ENCODE results near the gene PDZRN3. TPM values are rescaled to one million over a fixed set of nuclear protein-coding genes. Genes with fewer than 3 reads are reported as not detected.

PDZRN3 gene
- total RNA-seq, 4 donors from 2014 or later = 13.3 to 81.7 (median 19.7) TPM

DNA sequence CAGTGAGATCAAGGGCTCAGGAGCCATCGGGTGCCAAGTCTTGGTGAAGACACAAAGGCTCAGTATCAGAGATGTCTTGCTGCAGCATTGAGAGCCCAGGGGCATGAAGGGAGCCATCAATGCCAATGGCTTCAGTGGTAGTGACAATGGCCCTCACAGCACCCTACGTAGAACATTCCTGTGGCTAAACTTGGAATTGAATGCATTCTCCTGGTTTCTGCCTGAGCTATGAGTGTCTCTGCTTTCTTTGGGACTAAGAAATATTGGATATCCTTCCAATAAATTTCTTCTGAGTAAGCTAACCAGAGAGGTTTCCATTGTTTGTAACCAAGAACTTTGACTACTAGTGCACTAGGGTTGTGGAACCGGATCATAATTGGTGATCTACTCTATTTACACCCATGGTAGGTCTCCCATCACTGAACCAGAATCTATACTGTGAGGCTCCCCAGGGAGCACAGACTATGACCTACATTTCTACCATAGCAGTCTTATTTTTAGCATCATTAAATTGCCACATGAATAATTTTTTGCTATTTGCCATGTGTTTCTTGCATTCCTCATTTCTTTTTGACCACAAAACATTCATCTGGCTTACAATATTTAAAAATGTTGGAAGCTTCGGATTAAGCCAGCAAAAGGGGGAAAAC is 31.6 kb upstream of the PDZRN3 start:
- no peaks in the 10 kb centered on the region for H3K27me3 ChIP-seq
- H3K9me3 ChIP-seq = no peaks in the 10 kb centered on the region
- no peak overlapping the region for H3K27ac ChIP-seq
- no peak for DNase-seq
- TF ChIP-seq, protein P1, sequence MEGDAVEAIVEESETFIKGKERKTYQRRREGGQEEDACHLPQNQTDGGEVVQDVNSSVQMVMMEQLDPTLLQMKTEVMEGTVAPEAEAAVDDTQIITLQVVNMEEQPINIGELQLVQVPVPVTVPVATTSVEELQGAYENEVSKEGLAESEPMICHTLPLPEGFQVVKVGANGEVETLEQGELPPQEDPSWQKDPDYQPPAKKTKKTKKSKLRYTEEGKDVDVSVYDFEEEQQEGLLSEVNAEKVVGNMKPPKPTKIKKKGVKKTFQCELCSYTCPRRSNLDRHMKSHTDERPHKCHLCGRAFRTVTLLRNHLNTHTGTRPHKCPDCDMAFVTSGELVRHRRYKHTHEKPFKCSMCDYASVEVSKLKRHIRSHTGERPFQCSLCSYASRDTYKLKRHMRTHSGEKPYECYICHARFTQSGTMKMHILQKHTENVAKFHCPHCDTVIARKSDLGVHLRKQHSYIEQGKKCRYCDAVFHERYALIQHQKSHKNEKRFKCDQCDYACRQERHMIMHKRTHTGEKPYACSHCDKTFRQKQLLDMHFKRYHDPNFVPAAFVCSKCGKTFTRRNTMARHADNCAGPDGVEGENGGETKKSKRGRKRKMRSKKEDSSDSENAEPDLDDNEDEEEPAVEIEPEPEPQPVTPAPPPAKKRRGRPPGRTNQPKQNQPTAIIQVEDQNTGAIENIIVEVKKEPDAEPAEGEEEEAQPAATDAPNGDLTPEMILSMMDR (IDR thresholded peaks at IDR 0.05) = no peak
- TF ChIP-seq POLR2A (IDR thresholded peaks at IDR 0.05) = no peak
- no peaks in the 10 kb centered on the region for H3K36me3 ChIP-seq
- H3K4me3 ChIP-seq = no peak overlapping the region
- H3K4me1 ChIP-seq = no peaks in the 10 kb centered on the region

DNA sequence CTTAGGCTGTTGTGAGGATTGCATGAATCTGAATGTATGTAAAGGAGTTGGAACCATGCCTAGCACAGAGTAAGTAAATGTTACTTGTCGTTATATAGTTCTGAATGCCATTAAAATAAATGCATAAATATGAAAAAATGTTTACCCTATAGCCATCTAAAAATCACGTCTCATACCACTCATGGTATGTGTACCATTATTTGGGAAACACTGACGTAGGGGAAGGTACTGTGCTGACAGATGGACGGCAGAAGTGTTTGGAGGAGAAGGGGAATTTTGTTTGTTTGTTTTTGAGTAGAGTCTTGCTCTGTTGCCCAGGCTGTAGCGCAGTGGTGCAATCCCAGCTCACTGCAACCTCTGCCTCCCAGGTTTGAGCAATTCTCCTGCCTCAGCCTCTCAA is 30.5 kb upstream of the PDZRN3 start:
- TF ChIP-seq, protein P1 (IDR thresholded peaks at IDR 0.05) = no peak
- no peak for TF ChIP-seq POLR2A (IDR thresholded peaks at IDR 0.05)
- Histone ChIP-seq H3K36me3 (no peaks in the 10 kb centered on the region), H3K4me3 (no peak overlapping the region), H3K9me3 (no peaks in the 10 kb centered on the region), H3K27ac (no peak overlapping the region), H3K4me1 (no peaks in the 10 kb centered on the region), H3K27me3 (no peaks in the 10 kb centered on the region)
- DNase-seq = no peak

DNA sequence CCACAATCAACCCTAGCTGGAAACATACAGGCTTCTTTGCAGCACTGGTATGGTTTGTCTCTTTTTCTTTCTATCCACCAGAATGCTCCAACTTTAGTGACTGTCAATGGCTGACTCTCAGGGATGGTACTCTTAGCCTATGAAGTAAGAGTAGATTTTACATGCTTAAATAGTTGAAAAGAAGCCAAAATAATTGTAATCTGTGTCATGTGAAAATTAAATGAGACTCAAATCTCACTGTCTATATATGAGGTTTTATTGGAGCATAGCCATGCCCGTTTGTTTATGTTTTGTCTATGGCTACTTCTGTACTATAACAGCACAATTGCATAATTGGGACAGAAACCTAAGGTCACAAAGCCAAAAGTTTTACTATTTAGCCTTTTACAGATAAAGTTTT is 29.1 kb upstream of the PDZRN3 start:
- no peaks in the 10 kb centered on the region for H3K36me3 ChIP-seq
- no peak overlapping the region for H3K27ac ChIP-seq
- TF ChIP-seq, protein P1 (IDR thresholded peaks at IDR 0.05) = no peak
- no peak for TF ChIP-seq POLR2A (IDR thresholded peaks at IDR 0.05)
- H3K4me3 ChIP-seq = no peak overlapping the region
- H3K27me3 ChIP-seq = no peaks in the 10 kb centered on the region
- H3K9me3 ChIP-seq = no peaks in the 10 kb centered on the region
- DNase-seq = no peak
- no peaks in the 10 kb centered on the region for H3K4me1 ChIP-seq

DNA sequence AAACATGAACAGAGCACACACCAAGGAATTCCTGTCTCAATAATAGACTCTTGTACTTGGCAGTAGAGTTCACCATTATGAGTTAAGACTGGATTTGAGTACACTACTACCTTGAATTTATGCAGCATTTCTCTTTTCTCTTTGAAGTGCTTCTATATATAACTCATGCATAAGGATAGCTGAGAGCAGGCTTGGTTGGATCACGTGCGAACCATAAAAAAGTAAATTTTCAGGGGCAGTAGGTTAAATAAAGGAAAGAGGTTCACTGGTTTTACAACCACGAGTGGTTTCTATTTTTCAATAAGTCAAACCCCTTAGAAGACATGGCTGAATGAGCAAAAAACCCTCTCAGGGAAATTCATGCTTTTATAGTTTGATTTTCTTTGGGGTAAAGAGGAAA is 28.6 kb upstream of the PDZRN3 start:
- no peak for TF ChIP-seq POLR2A (IDR thresholded peaks at IDR 0.05)
- TF ChIP-seq, protein P1 (IDR thresholded peaks at IDR 0.05) = no peak
- H3K36me3 ChIP-seq = no peaks in the 10 kb centered on the region
- no peak for DNase-seq
- no peaks in the 10 kb centered on the region for H3K27me3 ChIP-seq
- H3K27ac ChIP-seq = no peak overlapping the region
- H3K4me1 ChIP-seq = no peaks in the 10 kb centered on the region
- H3K9me3 ChIP-seq = no peaks in the 10 kb centered on the region
- H3K4me3 ChIP-seq = no peak overlapping the region

DNA sequence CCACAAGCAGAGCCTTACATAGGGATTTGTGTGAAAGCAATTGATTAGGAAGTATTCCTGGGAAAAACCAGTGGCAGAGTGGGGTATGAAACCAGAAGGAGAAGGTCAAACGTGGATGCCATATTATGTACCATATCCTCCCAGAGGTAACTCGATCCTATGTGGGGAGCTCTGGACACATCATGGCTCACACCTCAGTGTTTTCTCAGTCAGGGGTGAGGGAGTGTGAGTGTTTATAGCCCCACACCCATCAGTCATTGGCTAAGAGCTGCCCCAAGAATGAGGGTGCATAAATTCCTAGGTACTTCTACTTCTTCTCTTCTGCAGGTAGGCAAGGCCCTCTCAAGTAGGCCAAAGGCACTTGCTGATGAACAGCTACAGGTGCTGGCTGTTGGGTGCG is 28.2 kb upstream of the PDZRN3 start:
- H3K36me3 ChIP-seq = no peaks in the 10 kb centered on the region
- H3K9me3 ChIP-seq = no peaks in the 10 kb centered on the region
- no peak for TF ChIP-seq POLR2A (IDR thresholded peaks at IDR 0.05)
- TF ChIP-seq, protein P1 (IDR thresholded peaks at IDR 0.05) = no peak
- H3K4me1 ChIP-seq = no peaks in the 10 kb centered on the region
- no peak overlapping the region for H3K27ac ChIP-seq
- no peaks in the 10 kb centered on the region for H3K27me3 ChIP-seq
- H3K4me3 ChIP-seq = no peak overlapping the region
- DNase-seq = no peak

DNA sequence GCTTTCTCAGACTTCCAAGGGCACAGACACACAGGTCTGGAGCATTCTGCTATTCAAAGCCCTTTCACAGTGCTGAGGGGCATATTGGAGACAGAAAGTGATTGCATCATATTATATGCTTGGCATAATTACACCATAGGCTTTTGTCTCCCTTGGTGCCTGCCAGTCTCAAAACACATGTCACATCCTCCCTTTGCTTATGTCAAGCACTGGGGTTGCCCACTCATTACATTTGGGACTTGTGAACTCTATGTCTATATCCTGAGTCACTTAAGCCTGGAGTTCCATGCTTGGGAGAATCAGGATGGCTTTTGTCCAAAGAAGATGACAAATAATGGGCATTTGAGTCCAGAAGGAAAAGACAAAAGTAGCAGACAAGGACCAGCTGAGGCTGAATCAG is 12.3 kb upstream of the PDZRN3 start:
- Histone ChIP-seq H3K4me1 (no peaks in the 10 kb centered on the region), H3K27ac (no peak overlapping the region), H3K27me3 (no peaks in the 10 kb centered on the region), H3K36me3 (no peaks in the 10 kb centered on the region), H3K9me3 (no peaks in the 10 kb centered on the region), H3K4me3 (no peak overlapping the region)
- no peak for DNase-seq
- TF ChIP-seq, protein P1 (IDR thresholded peaks at IDR 0.05) = no peak
- TF ChIP-seq POLR2A (IDR thresholded peaks at IDR 0.05) = no peak

Measured in Peyer's patch (tissue), 4 donors.